H1 (cell line): ENCODE measurements around the gene GLS. TPM values are rescaled to one million over a fixed set of nuclear protein-coding genes. Genes with fewer than 3 reads are reported as not detected.

Experiments
- GTF2F1 ChIP-seq: IDR thresholded peaks from 2 replicates; pipeline ENCODE4 v1.6.1; 2012; ENCODE audit warnings: low read depth, low read length, improper control_type of control experiment, borderline replicate concordance
- POLR2A ChIP-seq, 2 experiments: IDR thresholded peaks; 1 replicate in 1 of 2; 2 replicates in 1 of 2; pipeline ENCODE4 v1.6.1; 2011; ENCODE audit warnings: low read depth in 2 of 2, low read length in 2 of 2, mild to moderate bottlenecking in 2 of 2; ENCODE audit errors: control extremely low read depth in 1 of 2
- RFX5 ChIP-seq: IDR thresholded peaks from 2 replicates; pipeline ENCODE4 v1.6.1; 2011; ENCODE audit warnings: low read depth, low read length, improper control_type of control experiment, borderline replicate concordance
- SAP30 ChIP-seq: fragments of 300-600 bp; sonication (generic); IDR thresholded peaks from 2 replicates; pipeline ENCODE4 v1.7.1; 2012; ENCODE audit warnings: low read length, moderate library complexity, mild to moderate bottlenecking, inconsistent platforms; ENCODE audit not compliant: insufficient read depth, insufficient replicate concordance
- SIN3A ChIP-seq, 2 experiments: IDR thresholded peaks in 1 of 2; conservative IDR thresholded peaks in 1 of 2; 2 replicates each; pipeline ENCODE4 v1.6.1; 2011 to 2012; ENCODE audit warnings: low read length in 2 of 2, improper control_type of control experiment in 1 of 2, low read depth in 1 of 2, mild to moderate bottlenecking in 1 of 2
- TCF12 ChIP-seq: IDR thresholded peaks from 2 replicates; pipeline ENCODE4 v1.6.1; 2011; ENCODE audit warnings: low read depth, mild to moderate bottlenecking, low read length
- polyA plus RNA-seq, 7 experiments: library from polyadenylated mRNA; depleted of rRNA in 3 of 7; stranded (reverse) in 5 of 7; unstranded in 2 of 7; fragments of >200 nt in 5 of 7; fragments of 200-250 nt in 2 of 7; gene quantifications; 1 replicate in 5 of 7; 2 replicates in 1 of 7; 4 replicates in 1 of 7; pipeline versions ENCODE4 v1.2.1 to v1.2.3, GENCODE V29; 2011 to 2013; ENCODE audit warnings: missing spikeins in 2 of 7, mixed read lengths in 2 of 7
- total RNA-seq: library from RNA; stranded (reverse); fragmentation: NEBNext Ultra II Directional; extraction: Animal tissue kit (Norgen Biotek cat#: 25700); gene quantifications from 2 replicates; pipeline ENCODE4 v1.2.1, GENCODE V29; 2021
- TF ChIP-seq, protein P1 (sequence below): IDR thresholded peaks from 2 replicates; pipeline ENCODE4 v1.6.1; 2012; ENCODE audit warnings: low read length, inconsistent platforms

GLS gene
- total and polyA plus RNA-seq, 2 of the 8 experiments (the other 6 are each of a cell fraction or from before 2014, with no cell fraction given): 15.7 to 89.8 TPM

DNA sequence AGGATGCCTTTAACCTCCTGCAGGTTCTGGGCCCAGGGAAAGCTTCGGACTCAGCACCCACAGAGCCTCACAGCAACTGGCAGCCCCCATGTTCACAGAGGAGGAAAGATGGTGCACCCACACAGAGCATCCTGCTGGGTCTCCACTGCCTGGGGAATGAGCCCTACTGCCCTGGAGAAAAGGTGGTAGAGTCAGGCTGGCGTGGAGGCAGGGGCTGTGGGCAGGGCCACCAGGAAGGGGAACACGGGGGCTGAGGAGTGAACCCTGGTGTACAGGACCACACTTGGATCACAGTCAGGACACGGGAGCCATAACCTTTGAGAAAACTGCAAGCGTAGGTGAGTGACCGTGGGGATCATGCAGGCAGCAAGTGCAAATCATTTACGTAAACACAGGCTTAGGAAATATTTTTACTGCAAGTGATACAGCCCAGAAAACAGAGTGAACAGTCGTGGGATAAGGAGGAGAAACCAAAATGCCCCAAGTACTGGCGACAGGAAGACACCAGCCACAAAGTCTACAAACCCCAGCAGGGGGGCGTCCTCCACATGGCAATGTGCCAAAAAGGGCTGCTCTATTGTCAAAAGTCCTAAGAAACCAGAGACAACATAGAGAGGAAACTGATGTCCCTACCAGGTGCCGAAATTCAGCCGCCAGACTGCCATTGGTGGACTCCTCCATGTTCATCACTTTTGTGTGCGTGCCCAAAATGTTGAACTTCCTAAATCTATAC, 105.8 kb downstream of the GLS start (continued):
- TF ChIP-seq GTF2F1 (no peak), SIN3A (conservative IDR thresholded peaks at IDR 0.05 in 1 of 2, IDR thresholded peaks at IDR 0.05 in 1 of 2; ENCODE audit: low read depth in 1 of 2, low read length in 2 of 2) (no peak), SAP30 (no peak), POLR2A (IDR thresholded peaks at IDR 0.05; ENCODE audit: control extremely low read depth in 1 of 2, low read depth in 2 of 2, low read length in 2 of 2) (no peak), RFX5 (no peak), TCF12 (no peak)
- TF ChIP-seq, protein P1, sequence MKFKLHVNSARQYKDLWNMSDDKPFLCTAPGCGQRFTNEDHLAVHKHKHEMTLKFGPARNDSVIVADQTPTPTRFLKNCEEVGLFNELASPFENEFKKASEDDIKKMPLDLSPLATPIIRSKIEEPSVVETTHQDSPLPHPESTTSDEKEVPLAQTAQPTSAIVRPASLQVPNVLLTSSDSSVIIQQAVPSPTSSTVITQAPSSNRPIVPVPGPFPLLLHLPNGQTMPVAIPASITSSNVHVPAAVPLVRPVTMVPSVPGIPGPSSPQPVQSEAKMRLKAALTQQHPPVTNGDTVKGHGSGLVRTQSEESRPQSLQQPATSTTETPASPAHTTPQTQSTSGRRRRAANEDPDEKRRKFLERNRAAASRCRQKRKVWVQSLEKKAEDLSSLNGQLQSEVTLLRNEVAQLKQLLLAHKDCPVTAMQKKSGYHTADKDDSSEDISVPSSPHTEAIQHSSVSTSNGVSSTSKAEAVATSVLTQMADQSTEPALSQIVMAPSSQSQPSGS: no peak
